Mesenchymal stem cell (in vitro differentiated cells and primary cell): ENCODE measurements around the gene NECTIN1.

Experiments
- DNase-seq: peaks from one replicate; pipeline ENCODE4 v3.0.0-alpha.2; 2013
- H2AFZ ChIP-seq: one replicate; pipeline ENCODE4 v1.6.1; 2013; ENCODE audit warnings: low read depth, mild to moderate bottlenecking, control low read depth, inconsistent platforms, low read length, moderate library complexity
- H2AK5ac ChIP-seq: 2 replicates; pipeline ENCODE4 v1.6.1; 2013; ENCODE audit warnings: low read length, moderate library complexity, mild to moderate bottlenecking, inconsistent platforms; ENCODE audit not compliant: severe bottlenecking
- H2BK120ac ChIP-seq: one replicate; pipeline ENCODE4 v1.6.1; 2013; ENCODE audit warnings: low read depth, mild to moderate bottlenecking, inconsistent platforms, low read length, moderate library complexity
- H2BK12ac ChIP-seq, 2 experiments: one replicate each; pipeline ENCODE4 v1.6.1; 2013; ENCODE audit warnings: inconsistent platforms in 2 of 2, low read length in 2 of 2, mild to moderate bottlenecking in 2 of 2, moderate library complexity in 2 of 2, control low read depth in 1 of 2
- H2BK15ac ChIP-seq: one replicate; pipeline ENCODE4 v1.6.1; 2013; ENCODE audit warnings: mild to moderate bottlenecking, low read depth, inconsistent platforms; ENCODE audit not compliant: poor library complexity, severe bottlenecking
- H2BK5ac ChIP-seq: 2 replicates; pipeline ENCODE4 v1.6.1; 2013; ENCODE audit warnings: low read depth, mild to moderate bottlenecking, low read length, control low read depth, inconsistent platforms; ENCODE audit not compliant: poor library complexity, severe bottlenecking
- H3K14ac ChIP-seq, 2 experiments: one replicate each; pipeline ENCODE4 v1.6.1; 2013; ENCODE audit warnings: inconsistent platforms in 2 of 2, low read length in 2 of 2, control low read depth in 1 of 2, mild to moderate bottlenecking in 1 of 2, moderate library complexity in 1 of 2
- H3K18ac ChIP-seq, 2 experiments: one replicate each; pipeline ENCODE4 v1.6.1; 2013; ENCODE audit warnings: inconsistent platforms in 2 of 2, low read length in 2 of 2, control low read depth in 1 of 2, low read depth in 1 of 2, mild to moderate bottlenecking in 1 of 2
- H3K23ac ChIP-seq, 2 experiments: one replicate each; pipeline ENCODE4 v1.6.1; 2013; ENCODE audit warnings: inconsistent platforms in 2 of 2, low read length in 2 of 2, mild to moderate bottlenecking in 2 of 2, moderate library complexity in 2 of 2, control low read depth in 1 of 2
- H3K27ac ChIP-seq: 2 replicates; pipeline ENCODE4 v1.5.1; 2013; ENCODE audit warnings: mild to moderate bottlenecking, moderate library complexity, low read length, control low read depth, inconsistent platforms; ENCODE audit not compliant: poor library complexity, severe bottlenecking
- H3K27me3 ChIP-seq, 2 experiments: 2 replicates each; pipeline versions ENCODE4 v1.6.1 to v1.7.0; 2013; ENCODE audit warnings: low read length in 2 of 2, mild to moderate bottlenecking in 2 of 2, moderate library complexity in 2 of 2, control low read depth in 1 of 2, inconsistent platforms in 1 of 2; ENCODE audit not compliant: control insufficient read depth in 1 of 2, insufficient read depth in 1 of 2
- H3K36me3 ChIP-seq, 2 experiments: 2 replicates each; pipeline versions ENCODE4 v1.6.1 to v1.7.0; 2013; ENCODE audit warnings: low read length in 2 of 2, control low read depth in 1 of 2, inconsistent platforms in 1 of 2, low read depth in 1 of 2, mild to moderate bottlenecking in 1 of 2; ENCODE audit not compliant: insufficient read depth in 2 of 2, control insufficient read depth in 1 of 2
- H3K4ac ChIP-seq, 2 experiments: one replicate each; pipeline ENCODE4 v1.6.1; 2013; ENCODE audit warnings: inconsistent platforms in 2 of 2, low read length in 2 of 2, mild to moderate bottlenecking in 2 of 2, moderate library complexity in 2 of 2, control low read depth in 1 of 2, low read depth in 1 of 2
- H3K4me1 ChIP-seq: 2 replicates; pipeline ENCODE4 v1.6.1; 2013; ENCODE audit warnings: low read depth, low read length, control low read depth; ENCODE audit not compliant: control insufficient read depth, insufficient read depth
- H3K4me2 ChIP-seq: 2 replicates; pipeline ENCODE4 v1.6.1; 2013; ENCODE audit warnings: low read length, mild to moderate bottlenecking, inconsistent platforms; ENCODE audit not compliant: poor library complexity, severe bottlenecking
- H3K4me3 ChIP-seq, 2 experiments: 2 replicates each; pipeline versions ENCODE4 v1.5.1 to v1.7.0; 2013; ENCODE audit warnings: low read length in 2 of 2, mild to moderate bottlenecking in 2 of 2, control low read depth in 1 of 2, low read depth in 1 of 2; ENCODE audit not compliant: insufficient read depth in 1 of 2
- H3K79me1 ChIP-seq: replicated peaks from 2 replicates; pipeline ENCODE4 v1.6.1; 2013; ENCODE audit warnings: mild to moderate bottlenecking, control low read depth, low read length, inconsistent platforms; ENCODE audit not compliant: poor library complexity, severe bottlenecking
- H3K9ac ChIP-seq: 2 replicates; pipeline ENCODE4 v1.7.0; 2013; ENCODE audit warnings: mild to moderate bottlenecking, low read length, moderate library complexity
- H3K9me3 ChIP-seq: 2 replicates; pipeline ENCODE4 v1.7.0; 2013; ENCODE audit warnings: mild to moderate bottlenecking, low read length; ENCODE audit not compliant: control insufficient read depth
- H4K8ac ChIP-seq: one replicate; pipeline ENCODE4 v1.6.1; 2013; ENCODE audit warnings: inconsistent platforms, mild to moderate bottlenecking, low read length, moderate library complexity
- H4K91ac ChIP-seq: one replicate; pipeline ENCODE4 v1.6.1; 2013; ENCODE audit warnings: mild to moderate bottlenecking, low read length, inconsistent platforms
- WGBS: methylation state at CpG from one replicate; pipeline ENCODE4 v1.1.7; 2013; ENCODE audit warnings: mixed read lengths; 5-methylcytosine and 5-hydroxymethylcytosine counted together

NECTIN1 gene

GRCh38 chr11:119776031-119776636 is 47.1 kb upstream of the NECTIN1 start:
- 69% methylated on average over 4 of the region's 4 CpGs for WGBS

DNA sequence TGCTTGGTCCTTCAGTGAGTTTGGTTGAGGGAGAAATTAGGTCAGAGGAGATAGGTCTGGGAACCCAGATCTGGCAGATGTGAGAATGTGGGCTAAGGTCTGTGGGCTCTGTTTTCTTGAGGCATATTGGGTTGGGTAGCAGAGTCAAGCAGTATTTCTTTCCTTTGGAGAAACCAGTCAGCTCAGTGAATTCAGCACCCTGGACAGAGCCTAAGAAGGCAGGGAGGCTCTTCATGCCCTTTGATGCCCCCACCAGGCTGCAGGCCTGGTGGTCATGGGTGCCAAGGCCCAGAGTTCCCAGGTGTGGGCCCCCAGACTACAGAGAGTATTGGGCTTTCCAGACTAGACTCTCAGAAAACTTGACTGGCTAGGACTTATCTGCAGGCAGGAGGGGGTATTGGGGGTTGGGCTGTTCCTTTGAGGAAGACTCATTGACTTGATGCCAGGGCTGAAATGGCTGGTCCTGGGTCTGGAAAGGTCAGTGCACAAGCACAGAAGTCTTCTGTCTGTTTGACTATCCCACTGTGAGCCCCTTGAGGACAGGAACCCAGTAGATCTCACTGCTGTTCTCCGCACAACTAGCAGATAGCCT is 45.3 kb upstream of the NECTIN1 start:
- DNase-seq, result peak; percentile 41
- H3K4me3 ChIP-seq, result no peak overlapping the region
- H2BK15ac ChIP-seq, result no peak overlapping the region
- H3K27me3 ChIP-seq, result peaks cover 23 to 82% of the 10 kb centered on the region in 2 experiments
- no peak overlapping the region for H3K23ac ChIP-seq
- H3K9ac ChIP-seq, result no peak overlapping the region
- H4K8ac ChIP-seq, result no peak overlapping the region
- H2BK120ac ChIP-seq, result no peak overlapping the region
- H3K4me2 ChIP-seq, result no peak overlapping the region
- no peaks in the 10 kb centered on the region for H3K36me3 ChIP-seq
- H2BK5ac ChIP-seq, result no peak overlapping the region
- peaks cover 2% of the 10 kb centered on the region for H3K9me3 ChIP-seq
- 90% methylated on average over 1 of the region's 1 CpG for WGBS
- no peaks in the 10 kb centered on the region for H3K79me1 ChIP-seq
- H3K27ac ChIP-seq, result no peak overlapping the region
- no peaks in the 10 kb centered on the region for H3K4me1 ChIP-seq
- no peak overlapping the region for H3K14ac ChIP-seq
- H3K18ac ChIP-seq, result no peak overlapping the region
- H2AFZ ChIP-seq, result no peak overlapping the region
- H2AK5ac ChIP-seq, result no peak overlapping the region
- H3K4ac ChIP-seq, result no peak overlapping the region
- H2BK12ac ChIP-seq, result no peak overlapping the region
- no peak overlapping the region for H4K91ac ChIP-seq

More at GRCh38 chr11:119776031-119776636, 47.1 kb upstream of the NECTIN1 start:
- Histone ChIP-seq H3K9ac (no peak overlapping the region), H2AK5ac (no peak overlapping the region), H3K14ac (no peak overlapping the region), H3K36me3 (no peaks in the 10 kb centered on the region), H3K4me2 (no peak overlapping the region), H3K4me1 (no peaks in the 10 kb centered on the region), H3K4me3 (no peak overlapping the region), H3K9me3 (no peaks in the 10 kb centered on the region), H2BK120ac (no peak overlapping the region), H4K8ac (no peak overlapping the region), H2BK12ac (no peak overlapping the region), H4K91ac (no peak overlapping the region), H3K23ac (no peak overlapping the region), H3K27me3 (peaks cover 33 to 83% of the 10 kb centered on the region in 2 experiments), H3K79me1 (no peaks in the 10 kb centered on the region), H2BK5ac (no peak overlapping the region), H3K18ac (no peak overlapping the region), H2BK15ac (no peak overlapping the region), H2AFZ (no peak overlapping the region), H3K4ac (no peak overlapping the region), H3K27ac (no peak overlapping the region)
- DNase-seq, result no peak

DNA sequence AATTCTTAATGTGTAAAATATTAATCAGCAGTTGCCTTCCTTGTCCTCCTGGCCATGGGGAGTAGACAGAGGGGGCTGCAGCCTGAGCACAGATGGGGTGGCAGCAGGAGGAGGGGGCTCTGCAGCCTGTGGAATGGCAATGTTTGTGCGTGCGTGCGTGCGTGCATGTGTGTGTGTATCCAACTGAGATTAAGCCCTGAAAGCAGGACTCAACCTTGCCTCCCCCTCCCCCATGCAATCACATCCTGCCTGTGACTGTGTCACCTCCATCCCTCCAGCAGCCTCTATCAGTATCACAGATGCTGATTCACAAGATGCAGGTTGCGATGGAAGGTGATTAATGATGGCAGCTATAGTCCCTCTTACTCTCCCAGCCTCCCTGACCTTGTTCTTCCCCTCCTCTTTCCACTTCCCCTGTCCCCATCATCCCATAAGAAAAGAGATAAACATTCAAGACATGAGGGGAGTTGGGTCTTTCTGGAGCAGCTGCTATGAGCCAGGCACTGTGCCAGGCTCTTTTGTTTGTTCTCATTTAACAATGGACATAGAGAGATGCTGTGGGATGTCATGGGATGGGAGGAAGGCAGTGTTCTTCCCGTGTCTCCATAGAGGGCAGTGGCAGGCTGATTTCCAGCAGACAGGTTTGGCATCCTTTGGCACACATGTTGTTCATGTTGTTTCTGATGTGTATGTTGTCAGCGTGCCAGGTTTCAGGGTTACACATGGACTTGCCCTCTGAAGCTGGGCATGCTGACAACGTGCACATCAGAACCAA is 43.8 kb upstream of the NECTIN1 start:
- Histone ChIP-seq H3K4ac (no peak overlapping the region), H3K4me2 (no peak overlapping the region), H3K27ac (no peak overlapping the region), H4K8ac (no peak overlapping the region), H2BK5ac (no peak overlapping the region), H2BK15ac (no peak overlapping the region), H3K79me1 (no peaks in the 10 kb centered on the region), H4K91ac (no peak overlapping the region), H3K27me3 (peaks cover 12 to 75% of the 10 kb centered on the region in 2 experiments), H2AK5ac (no peak overlapping the region), H3K14ac (no peak overlapping the region), H2BK12ac (no peak overlapping the region), H3K36me3 (no peaks in the 10 kb centered on the region), H3K4me3 (no peak overlapping the region), H3K23ac (no peak overlapping the region), H3K18ac (no peak overlapping the region), H2BK120ac (no peak overlapping the region), H3K4me1 (no peaks in the 10 kb centered on the region), H3K9me3 (peaks cover 15% of the 10 kb centered on the region), H2AFZ (no peak overlapping the region), H3K9ac (no peak overlapping the region)
- no peak for DNase-seq
- WGBS, result 50% methylated on average over 4 of the region's 8 CpGs

GRCh38 chr11:119772076-119772475 is 43.1 kb upstream of the NECTIN1 start:
- H3K9ac ChIP-seq, result no peak overlapping the region

More at GRCh38 chr11:119772076-119772475, 43.1 kb upstream of the NECTIN1 start:
- Histone ChIP-seq H3K9me3 (peaks cover 23% of the 10 kb centered on the region), H3K18ac (no peak overlapping the region), H3K27me3 (peaks cover 5 to 73% of the 10 kb centered on the region in 2 experiments), H3K36me3 (no peaks in the 10 kb centered on the region), H3K4me2 (no peak overlapping the region), H3K79me1 (no peaks in the 10 kb centered on the region), H2BK5ac (no peak overlapping the region), H3K4me3 (no peak overlapping the region), H4K91ac (no peak overlapping the region), H3K14ac (no peak overlapping the region), H3K4ac (no peak overlapping the region), H3K23ac (no peak overlapping the region), H2AFZ (no peak overlapping the region), H2BK12ac (no peak overlapping the region), H4K8ac (no peak overlapping the region), H3K27ac (no peak overlapping the region), H2AK5ac (no peak overlapping the region), H2BK15ac (no peak overlapping the region), H3K4me1 (no peaks in the 10 kb centered on the region), H2BK120ac (no peak overlapping the region)
- DNase-seq, result no peak
